Caco-2 (cell line): ENCODE results near the gene PITRM1. TPM values are rescaled to one million over a fixed set of nuclear protein-coding genes. Genes with fewer than 3 reads are reported as not detected.

Experiments
- BruUV-seq: library from RNA; stranded (reverse); fragments of 400-500 nt; replicated peaks from 2 replicates; lab custom pipeline; 2021; lab: Mats Ljungman, UMichigan
- CTCF ChIA-PET: fragments of 300-600 bp; sonication (Branson Sonifier 250); formaldehyde crosslinking; loops from one replicate; lab custom pipeline; 2022; ENCODE audit warnings: antibody characterized with exemption; lab: Charles Lee
- POLR2A ChIA-PET: fragments of 300-600 bp; sonication (Branson Sonifier 250); formaldehyde crosslinking; loops from one replicate; lab custom pipeline; 2022; ENCODE audit warnings: antibody characterized with exemption; lab: Charles Lee
- DNase-seq, 2 experiments: peaks; one replicate each; pipeline versions ENCODE4 v3.0.0 to v3.0.0-alpha.2; 2020 to 2022
- H3K27me3 ChIP-seq: replicated peaks from 2 replicates; pipeline ENCODE4 v1.6.0; 2011; ENCODE audit warnings: low read length; ENCODE audit not compliant: control insufficient read depth, insufficient read depth
- H3K36me3 ChIP-seq: 2 replicates; pipeline ENCODE4 v1.5.1; 2011; ENCODE audit warnings: low read length; ENCODE audit not compliant: control insufficient read depth, insufficient read depth
- H3K4me1 ChIP-seq: fragments of 250-450 bp; sonication (Bioruptor Pico); 2 replicates; pipeline ENCODE4 v1.5.1; 2020; ENCODE audit warnings: mild to moderate bottlenecking
- H3K4me3 ChIP-seq: 2 replicates; pipeline ENCODE4 v1.5.1; 2011; ENCODE audit warnings: low read depth, mild to moderate bottlenecking, control low read depth, low read length
- H3K9me3 ChIP-seq: fragments of 250-450 bp; sonication (Bioruptor Pico); 2 replicates; pipeline ENCODE4 v1.5.1; 2020; ENCODE audit warnings: mild to moderate bottlenecking, moderate library complexity
- H3K27ac Mint-ChIP-seq: one replicate; pipeline ENCODE4 v1.8.0; 2022; ENCODE audit warnings: mixed read lengths; ENCODE audit not compliant: unreplicated experiment
- H3K27me3 Mint-ChIP-seq: one replicate; pipeline ENCODE4 v1.8.0; 2022; ENCODE audit warnings: mixed read lengths; ENCODE audit not compliant: insufficient read depth, unreplicated experiment
- H3K36me3 Mint-ChIP-seq: one replicate; pipeline ENCODE4 v1.8.0; 2022; ENCODE audit warnings: mild to moderate bottlenecking, mixed read lengths; ENCODE audit not compliant: insufficient read depth, unreplicated experiment
- H3K4me1 Mint-ChIP-seq: one replicate; pipeline ENCODE4 v1.8.0; 2022; ENCODE audit warnings: low read depth, mixed read lengths; ENCODE audit not compliant: unreplicated experiment
- H3K4me3 Mint-ChIP-seq: one replicate; pipeline ENCODE4 v1.8.0; 2022; ENCODE audit warnings: mild to moderate bottlenecking, moderate library complexity, mixed read lengths; ENCODE audit not compliant: unreplicated experiment
- H3K9me3 Mint-ChIP-seq: one replicate; pipeline ENCODE4 v1.8.0; 2022; ENCODE audit warnings: mixed read lengths; ENCODE audit not compliant: unreplicated experiment
- CTCF ChIP-seq, 2 experiments: fragments of 200-600 bp in 1 of 2; IDR thresholded peaks; 1 replicate in 1 of 2; 2 replicates in 1 of 2; pipeline versions ENCODE4 v1.5.1 to v1.8.0; 2011 to 2022; ENCODE audit warnings: antibody characterized with exemption in 1 of 2, control low read depth in 1 of 2, inconsistent platforms in 1 of 2, low read depth in 1 of 2, low read length in 1 of 2, mild to moderate bottlenecking in 1 of 2, moderate library complexity in 1 of 2; ENCODE audit not compliant: insufficient read depth in 1 of 2, severe bottlenecking in 1 of 2, unreplicated experiment in 1 of 2
- intact Hi-C: fragments of 100-400 bp; cut with micrococcal nuclease; formaldehyde crosslinking; loops from one replicate; pipeline ENCODE4 v1.10.0; 2022; ENCODE audit not compliant: unreplicated experiment
- total RNA-seq: library from RNA; stranded (reverse); gene quantifications from 2 replicates; pipeline ENCODE4 v1.2.3, GENCODE V29; 2022

PITRM1 gene
- total RNA-seq, 1 experiment from 2014 or later = 80.5 TPM

GRCh38 chr10:3150366-3150765, 22.2 kb downstream of the PITRM1 start:
- Mint-ChIP-seq H3K4me3 (no peak overlapping the region), H3K27ac (no peak overlapping the region), H3K9me3 (no peaks in the 10 kb centered on the region), H3K27me3 (no peaks in the 10 kb centered on the region), H3K36me3 (peaks cover 68% of the 10 kb centered on the region), H3K4me1 (no peaks in the 10 kb centered on the region)
- Histone ChIP-seq H3K27me3 (no peaks in the 10 kb centered on the region), H3K4me3 (no peak overlapping the region), H3K36me3 (peaks cover 3% of the 10 kb centered on the region; the same call in 1 of the 2 replicates), H3K4me1 (no peaks in the 10 kb centered on the region), H3K9me3 (no peaks in the 10 kb centered on the region)
- no peak for TF ChIP-seq CTCF (IDR thresholded peaks at IDR 0.05; ENCODE audit: insufficient read depth in 1 of 2, low read depth in 1 of 2, low read length in 1 of 2, severe bottlenecking in 1 of 2, unreplicated experiment in 1 of 2)
- intact Hi-C loops = no loop called here
- no peak for DNase-seq
- BruUV-seq = no TSS peak
- CTCF ChIA-PET = no interaction called here
- POLR2A ChIA-PET = no interaction called here

- H3K4me1 ChIP-seq = no peaks in the 10 kb centered on the region
- DNase-seq = no peak
- H3K9me3 ChIP-seq = no peaks in the 10 kb centered on the region
- intact Hi-C loops = no loop called here
- no peak overlapping the region for H3K4me3 Mint-ChIP-seq
- BruUV-seq = no TSS peak
- H3K4me3 ChIP-seq = no peak overlapping the region
- ChIA-PET POLR2A (no interaction called here), CTCF (no interaction called here)
- H3K27me3 Mint-ChIP-seq = no peaks in the 10 kb centered on the region
- H3K27me3 ChIP-seq = no peaks in the 10 kb centered on the region
- H3K4me1 Mint-ChIP-seq = no peaks in the 10 kb centered on the region
- no peak for TF ChIP-seq CTCF (IDR thresholded peaks at IDR 0.05; ENCODE audit: insufficient read depth in 1 of 2, low read depth in 1 of 2, low read length in 1 of 2, severe bottlenecking in 1 of 2, unreplicated experiment in 1 of 2)
- peaks cover 3% of the 10 kb centered on the region; the same call in 1 of the 2 replicates for H3K36me3 ChIP-seq
- no peak overlapping the region for H3K27ac Mint-ChIP-seq
- no peaks in the 10 kb centered on the region for H3K9me3 Mint-ChIP-seq
- peaks cover 68% of the 10 kb centered on the region for H3K36me3 Mint-ChIP-seq
These were observed 22.7 kb downstream of the PITRM1 start for GRCh38 chr10:3149918-3150317.

- POLR2A ChIA-PET = no interaction called here
These were observed 23.6 kb downstream of the PITRM1 start for GRCh38 chr10:3148994-3149393.

More at GRCh38 chr10:3148994-3149393, 23.6 kb downstream of the PITRM1 start:
- no peak overlapping the region for H3K4me3 ChIP-seq
- no peak for DNase-seq
- Mint-ChIP-seq H3K4me1 (no peaks in the 10 kb centered on the region), H3K36me3 (peaks cover 70% of the 10 kb centered on the region), H3K27ac (no peak overlapping the region), H3K27me3 (no peaks in the 10 kb centered on the region), H3K4me3 (no peak overlapping the region), H3K9me3 (no peaks in the 10 kb centered on the region)
- H3K9me3 ChIP-seq = no peaks in the 10 kb centered on the region
- BruUV-seq = no TSS peak
- H3K36me3 ChIP-seq = peaks cover 3% of the 10 kb centered on the region; the same call in 1 of the 2 replicates
- no peak for TF ChIP-seq CTCF (IDR thresholded peaks at IDR 0.05; ENCODE audit: insufficient read depth in 1 of 2, low read depth in 1 of 2, low read length in 1 of 2, severe bottlenecking in 1 of 2, unreplicated experiment in 1 of 2)
- H3K27me3 ChIP-seq = no peaks in the 10 kb centered on the region
- intact Hi-C loops = no loop called here
- CTCF ChIA-PET = no interaction called here
- no peaks in the 10 kb centered on the region for H3K4me1 ChIP-seq
